GM15510 (cell line): ENCODE data around the gene ARHGAP22.

Experiments used
- POLR2A ChIP-seq: IDR thresholded peaks from 3 replicates; pipeline ENCODE4 v1.6.1; 2011; ENCODE audit warnings: borderline replicate concordance; ENCODE audit not compliant: insufficient read length; ENCODE audit errors: extremely low read depth

ARHGAP22 gene

GRCh38 chr10:48480397-48481374 is 124.2 kb downstream of the ARHGAP22 start:
- no peak for TF ChIP-seq POLR2A

- TF ChIP-seq POLR2A, result no peak
These were observed 125.7 kb downstream of the ARHGAP22 start for GRCh38 chr10:48478980-48479811.

GRCh38 chr10:48478469-48478868 is 126.4 kb downstream of the ARHGAP22 start:
- no peak for TF ChIP-seq POLR2A

- no peak for TF ChIP-seq POLR2A
These were observed 127.3 kb downstream of the ARHGAP22 start for GRCh38 chr10:48477616-48478015.

GRCh38 chr10:48477141-48477540 is 127.7 kb downstream of the ARHGAP22 start:
- no peak for TF ChIP-seq POLR2A

- TF ChIP-seq POLR2A, result no peak
These were observed 128.4 kb downstream of the ARHGAP22 start for GRCh38 chr10:48476279-48476982.

GRCh38 chr10:48475943-48476278 is 129.0 kb downstream of the ARHGAP22 start:
- TF ChIP-seq POLR2A, result no peak

GRCh38 chr10:48474765-48475365 is 130.0 kb downstream of the ARHGAP22 start:
- TF ChIP-seq POLR2A, result no peak

GRCh38 chr10:48473704-48474103 is 131.2 kb downstream of the ARHGAP22 start:
- no peak for TF ChIP-seq POLR2A

GRCh38 chr10:48472501-48473069 is 132.3 kb downstream of the ARHGAP22 start:
- TF ChIP-seq POLR2A, result no peak

- TF ChIP-seq POLR2A, result no peak
These were observed 133.7 kb downstream of the ARHGAP22 start for GRCh38 chr10:48470893-48471805.

- TF ChIP-seq POLR2A, result no peak
These were observed 134.6 kb downstream of the ARHGAP22 start for GRCh38 chr10:48470115-48470892.
